Glutamatergic neuron (in vitro differentiated cells): ENCODE measurements around the gene BEAN1. TPM values are rescaled to one million over a fixed set of nuclear protein-coding genes. Genes with fewer than 3 reads are reported as not detected.

Experiments
- DNase-seq: peaks from one replicate; pipeline ENCODE4 v3.0.0; 2022
- H3K27ac Mint-ChIP-seq: one replicate; pipeline ENCODE4 v1.8.0; 2020; ENCODE audit warnings: mild to moderate bottlenecking, mixed read lengths, inconsistent platforms; ENCODE audit not compliant: unreplicated experiment
- H3K27me3 Mint-ChIP-seq: one replicate; pipeline ENCODE4 v1.8.0; 2020; ENCODE audit warnings: mild to moderate bottlenecking, moderate library complexity, mixed read lengths, inconsistent platforms; ENCODE audit not compliant: unreplicated experiment
- H3K36me3 Mint-ChIP-seq: one replicate; pipeline ENCODE4 v1.8.0; 2020; ENCODE audit warnings: mild to moderate bottlenecking, mixed read lengths, inconsistent platforms; ENCODE audit not compliant: unreplicated experiment
- H3K4me1 Mint-ChIP-seq: one replicate; pipeline ENCODE4 v1.8.0; 2020; ENCODE audit warnings: mild to moderate bottlenecking, low read depth, mixed read lengths, inconsistent platforms; ENCODE audit not compliant: unreplicated experiment
- H3K4me3 Mint-ChIP-seq: one replicate; pipeline ENCODE4 v1.8.0; 2020; ENCODE audit warnings: mild to moderate bottlenecking, mixed read lengths, inconsistent platforms; ENCODE audit not compliant: unreplicated experiment
- H3K9me3 Mint-ChIP-seq: one replicate; pipeline ENCODE4 v1.8.0; 2020; ENCODE audit warnings: mild to moderate bottlenecking, moderate library complexity, mixed read lengths, inconsistent platforms; ENCODE audit not compliant: unreplicated experiment
- total RNA-seq: library from RNA; stranded (reverse); fragmentation: NEBNext Ultra II Directional; extraction: Animal tissue kit (Norgen Biotek cat#: 25700); gene quantifications from one replicate; pipeline ENCODE4 v1.2.1, GENCODE V29; 2021; ENCODE audit not compliant: unreplicated experiment
- TF ChIP-seq, protein P1 (sequence below): fragments of 200-600 bp; sonication (generic); IDR thresholded peaks from one replicate; pipeline ENCODE4 v1.5.0; 2021; ENCODE audit not compliant: partially characterized antibody, unreplicated experiment

The BEAN1 gene
- total RNA-seq, 1 donor from 2014 or later = 1.8 TPM

DNA sequence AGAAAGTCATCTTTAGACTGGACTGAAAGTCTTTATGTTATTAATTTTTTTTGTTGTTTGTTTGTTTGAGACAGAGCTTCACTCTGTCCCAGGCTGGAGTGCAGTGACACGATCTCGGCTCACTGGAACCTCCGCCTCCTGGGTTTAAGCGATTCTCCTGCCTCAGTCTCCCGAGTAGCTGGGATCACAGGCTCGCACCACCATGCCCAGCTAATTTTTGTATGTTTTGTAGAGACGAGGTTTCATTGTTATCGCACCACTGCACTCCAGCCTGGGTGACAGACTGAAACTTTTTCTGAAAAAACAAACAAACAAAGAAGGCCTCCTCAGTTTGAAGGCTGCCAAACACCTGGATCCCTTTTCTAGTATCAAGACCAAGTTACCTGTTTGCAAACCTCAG lies 4.7 kb downstream of the BEAN1 start:
- no peak for DNase-seq
- Mint-ChIP-seq H3K27ac (no peak overlapping the region), H3K4me1 (peaks cover 6% of the 10 kb centered on the region), H3K36me3 (no peaks in the 10 kb centered on the region), H3K9me3 (peaks cover 5% of the 10 kb centered on the region), H3K27me3 (peaks cover 14% of the 10 kb centered on the region), H3K4me3 (no peak overlapping the region)
- TF ChIP-seq, protein P1, sequence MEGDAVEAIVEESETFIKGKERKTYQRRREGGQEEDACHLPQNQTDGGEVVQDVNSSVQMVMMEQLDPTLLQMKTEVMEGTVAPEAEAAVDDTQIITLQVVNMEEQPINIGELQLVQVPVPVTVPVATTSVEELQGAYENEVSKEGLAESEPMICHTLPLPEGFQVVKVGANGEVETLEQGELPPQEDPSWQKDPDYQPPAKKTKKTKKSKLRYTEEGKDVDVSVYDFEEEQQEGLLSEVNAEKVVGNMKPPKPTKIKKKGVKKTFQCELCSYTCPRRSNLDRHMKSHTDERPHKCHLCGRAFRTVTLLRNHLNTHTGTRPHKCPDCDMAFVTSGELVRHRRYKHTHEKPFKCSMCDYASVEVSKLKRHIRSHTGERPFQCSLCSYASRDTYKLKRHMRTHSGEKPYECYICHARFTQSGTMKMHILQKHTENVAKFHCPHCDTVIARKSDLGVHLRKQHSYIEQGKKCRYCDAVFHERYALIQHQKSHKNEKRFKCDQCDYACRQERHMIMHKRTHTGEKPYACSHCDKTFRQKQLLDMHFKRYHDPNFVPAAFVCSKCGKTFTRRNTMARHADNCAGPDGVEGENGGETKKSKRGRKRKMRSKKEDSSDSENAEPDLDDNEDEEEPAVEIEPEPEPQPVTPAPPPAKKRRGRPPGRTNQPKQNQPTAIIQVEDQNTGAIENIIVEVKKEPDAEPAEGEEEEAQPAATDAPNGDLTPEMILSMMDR = no peak

DNA sequence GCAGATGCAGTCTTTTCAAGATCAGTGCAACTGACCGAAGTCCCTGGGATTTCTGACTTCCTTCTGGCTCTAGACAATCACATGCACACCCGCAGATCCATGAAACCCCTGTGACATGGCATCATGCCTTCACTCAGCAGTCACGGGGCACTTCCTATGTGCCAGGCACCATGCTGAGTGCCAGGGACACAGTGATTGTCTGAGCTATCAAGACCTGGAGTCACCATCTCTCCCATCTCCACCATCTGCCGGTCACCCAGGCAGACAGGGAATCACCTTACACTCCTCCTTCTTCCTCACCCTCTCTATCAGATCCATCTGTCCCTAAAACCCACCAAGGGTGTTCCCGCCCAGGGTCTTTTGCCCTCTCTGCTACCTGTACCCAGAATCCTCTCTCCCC lies 5.3 kb downstream of the BEAN1 start:
- no peak for DNase-seq
- TF ChIP-seq, protein P1 = no peak
- Mint-ChIP-seq H3K4me1 (peaks cover 6% of the 10 kb centered on the region), H3K27me3 (peaks cover 14% of the 10 kb centered on the region), H3K9me3 (peaks cover 5% of the 10 kb centered on the region), H3K27ac (no peak overlapping the region), H3K4me3 (no peak overlapping the region), H3K36me3 (no peaks in the 10 kb centered on the region)

DNA sequence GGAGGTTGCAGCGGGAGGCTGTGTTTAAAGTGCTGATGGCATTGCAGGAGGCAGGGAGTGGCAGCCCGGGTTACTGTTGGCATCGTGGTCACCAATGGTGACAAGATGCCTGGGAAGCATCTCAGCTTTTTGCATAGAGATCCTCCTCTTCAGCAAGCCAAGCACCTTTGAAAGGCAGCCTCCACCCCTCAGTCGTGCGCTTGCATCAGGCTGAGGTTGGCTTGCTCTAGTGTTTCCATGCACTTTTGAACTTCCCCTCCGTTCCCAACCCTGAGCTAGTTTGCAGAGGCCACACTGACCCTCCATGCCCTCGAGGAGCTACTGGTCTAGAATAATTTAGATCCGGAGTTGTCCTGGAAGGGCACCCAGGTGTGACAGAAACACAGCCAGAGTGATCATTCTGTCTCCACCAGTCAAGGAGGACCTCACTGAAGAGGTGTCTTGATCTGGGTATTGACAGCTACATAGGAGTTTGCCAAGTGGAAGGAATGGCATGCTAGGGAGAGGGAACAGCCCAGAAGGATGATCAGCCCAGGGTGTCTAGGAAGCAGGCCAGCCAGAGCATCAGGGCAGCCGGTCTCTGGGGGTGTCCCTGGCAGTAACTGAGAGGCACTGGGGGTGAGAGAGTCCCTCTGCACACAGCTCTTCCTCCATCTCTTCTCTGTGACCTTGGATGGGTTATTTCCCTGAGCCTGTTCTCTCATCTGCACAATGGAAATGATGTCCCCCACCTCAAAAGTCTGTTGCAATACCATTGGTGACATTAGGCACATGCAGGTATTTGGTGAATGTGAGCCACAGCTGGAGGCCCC lies 7.7 kb downstream of the BEAN1 start:
- H3K4me3 Mint-ChIP-seq = no peak overlapping the region

DNA sequence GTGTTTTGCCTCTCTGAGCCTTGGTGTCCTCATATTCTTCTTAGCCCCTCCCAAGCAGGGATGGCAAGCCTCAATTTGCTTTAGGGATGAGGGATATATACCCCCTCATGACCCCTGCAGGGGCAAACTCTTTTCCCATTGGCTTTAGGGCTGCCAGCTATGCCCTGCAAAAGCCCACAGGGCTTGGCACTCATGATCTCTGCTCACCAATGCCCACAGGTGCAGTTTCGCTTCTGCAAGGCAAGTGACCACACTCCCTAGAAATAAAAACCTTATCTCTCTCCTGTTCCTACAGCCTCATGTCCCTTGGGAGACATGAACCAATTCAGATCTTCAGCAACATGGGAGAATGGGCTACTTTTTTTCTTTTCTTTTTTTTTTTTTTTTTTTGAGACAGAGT lies 8.8 kb downstream of the BEAN1 start:
- Mint-ChIP-seq H3K36me3 (no peaks in the 10 kb centered on the region), H3K27me3 (peaks cover 2% of the 10 kb centered on the region), H3K4me1 (no peaks in the 10 kb centered on the region), H3K9me3 (peaks cover 6% of the 10 kb centered on the region), H3K4me3 (no peak overlapping the region), H3K27ac (no peak overlapping the region)
- TF ChIP-seq, protein P1 = no peak
- DNase-seq = no peak

More for the DNA sequence above, 7.7 kb downstream of the BEAN1 start:
- no peak for DNase-seq
- TF ChIP-seq, protein P1 = no peak
- Mint-ChIP-seq H3K27me3 (peaks cover 2% of the 10 kb centered on the region), H3K27ac (no peak overlapping the region), H3K36me3 (no peaks in the 10 kb centered on the region), H3K4me1 (no peaks in the 10 kb centered on the region), H3K9me3 (peaks cover 6% of the 10 kb centered on the region)

DNA sequence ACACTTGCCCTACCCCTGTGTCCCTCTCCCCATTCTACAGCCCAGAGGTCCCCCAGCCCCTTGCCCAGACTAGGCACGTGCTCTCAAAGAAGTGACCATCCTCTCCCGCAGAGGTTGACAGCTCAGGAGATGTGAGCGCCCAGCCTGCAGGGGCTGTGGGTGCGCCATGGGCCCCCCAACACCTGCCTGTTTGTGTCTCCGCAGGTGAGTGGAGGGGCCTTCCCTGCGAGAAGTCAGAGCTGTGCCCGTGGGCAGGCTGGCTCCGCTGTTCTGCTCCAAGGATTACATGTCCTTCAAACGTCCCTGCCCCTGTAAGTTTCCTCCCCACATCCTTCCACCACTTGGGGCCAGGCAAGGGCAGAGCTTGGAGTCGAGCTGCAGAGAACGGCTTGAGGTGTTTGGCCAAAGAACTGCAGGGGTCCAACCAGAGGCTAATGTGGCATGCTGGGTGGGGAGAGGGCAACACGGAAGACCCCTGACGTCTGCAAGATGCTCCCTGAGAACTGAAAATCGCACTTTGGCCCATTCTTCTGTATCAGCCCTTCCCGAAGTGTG lies 10.4 kb downstream of the BEAN1 start:
- Mint-ChIP-seq H3K4me3 (no peak overlapping the region), H3K27me3 (peaks cover 2% of the 10 kb centered on the region), H3K4me1 (no peaks in the 10 kb centered on the region), H3K9me3 (peaks cover 6% of the 10 kb centered on the region), H3K27ac (no peak overlapping the region), H3K36me3 (no peaks in the 10 kb centered on the region)
- no peak for DNase-seq
- TF ChIP-seq, protein P1 = no peak
